Stimulated activated CD8-positive, alpha-beta memory T cell treated with anti-CD3 and anti-CD28 coated beads, Interleukin-2, amount 100 ng/mL, for 48 hours (primary cell): ENCODE data around the gene CEP44.
"Not testable (repeated sequence)": the region's sequence is repeated elsewhere in the genome, so short reads cannot be mapped to it uniquely, and the experiment has no call there.

Source experiments
- DNase-seq, 2 donors: peaks; one replicate each; pipeline ENCODE4 v3.0.0-alpha.2; 2020; ENCODE audit warnings: low read depth in 2 of 2

CEP44 gene

DNA sequence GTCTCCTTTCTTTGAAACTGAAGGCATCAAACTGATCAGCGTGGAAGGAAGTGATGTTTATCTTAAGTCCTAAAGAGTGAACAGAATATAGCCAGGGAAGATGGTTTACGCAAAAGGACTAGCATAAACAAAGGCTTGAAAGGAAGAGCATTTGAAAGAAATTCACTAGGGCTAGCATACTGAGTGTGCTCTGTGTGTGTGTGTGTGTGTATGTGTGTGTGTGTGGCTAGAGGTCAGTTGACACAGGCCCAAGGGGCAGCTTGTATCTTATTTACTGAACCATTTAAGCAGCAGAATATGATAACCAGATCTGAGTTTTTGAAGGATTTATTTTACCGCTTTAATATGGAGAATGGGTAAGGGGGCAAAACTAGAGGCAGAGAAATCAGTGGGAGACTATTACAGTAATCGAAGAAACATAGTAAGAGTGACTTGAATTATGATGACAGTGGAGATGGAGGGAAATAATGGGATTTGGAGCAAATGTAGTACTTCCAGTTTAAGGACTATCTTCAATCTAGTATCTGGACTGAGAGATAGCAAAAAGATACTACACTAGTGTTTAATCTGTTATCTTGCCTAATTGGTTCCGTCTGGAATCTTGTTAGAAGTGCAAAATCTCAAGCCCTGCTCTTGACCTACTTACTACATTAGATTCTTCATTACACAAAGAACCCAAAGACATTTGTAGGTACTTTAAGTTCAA, 36.9 kb downstream of the CEP44 start:
- no peak for DNase-seq

DNA sequence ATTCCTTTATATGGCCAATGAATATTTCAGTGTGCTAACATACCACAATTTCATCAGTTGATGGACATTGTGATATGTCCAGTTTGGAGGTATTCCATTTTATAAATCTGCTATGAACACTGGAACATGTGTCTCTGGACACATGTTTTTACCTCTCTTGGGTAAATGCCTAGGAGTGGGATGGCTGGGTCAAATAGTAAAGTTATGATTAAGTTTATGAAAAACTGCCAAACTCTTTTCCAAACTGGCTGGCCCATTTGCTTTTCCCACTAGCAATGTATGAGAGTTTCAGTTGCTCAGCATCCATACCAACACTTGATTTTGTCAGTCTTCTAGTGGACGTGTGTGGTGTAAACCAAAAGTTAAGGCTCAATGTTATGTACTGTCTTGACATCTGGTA, 40.5 kb downstream of the CEP44 start:
- no peak for DNase-seq

DNA sequence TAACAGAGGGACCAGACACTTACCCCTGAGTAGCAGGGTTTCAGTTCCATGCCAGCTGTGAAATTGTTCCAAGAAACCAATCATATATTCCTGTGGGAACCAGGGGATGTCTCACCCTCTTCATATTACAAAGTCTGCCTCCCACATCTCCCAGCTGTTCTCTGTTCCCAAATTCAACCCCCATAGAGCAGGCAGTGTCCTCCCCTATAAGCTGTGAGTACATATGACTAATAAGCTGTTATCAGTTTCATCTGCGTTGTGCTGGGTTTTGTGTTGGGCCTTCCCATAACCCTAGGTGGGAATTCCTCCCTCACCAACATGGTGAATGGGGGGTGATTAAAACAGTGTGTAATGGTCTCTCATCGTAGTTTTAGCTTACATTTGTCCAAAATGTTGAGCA, 41.0 kb downstream of the CEP44 start:
- no peak for DNase-seq

DNA sequence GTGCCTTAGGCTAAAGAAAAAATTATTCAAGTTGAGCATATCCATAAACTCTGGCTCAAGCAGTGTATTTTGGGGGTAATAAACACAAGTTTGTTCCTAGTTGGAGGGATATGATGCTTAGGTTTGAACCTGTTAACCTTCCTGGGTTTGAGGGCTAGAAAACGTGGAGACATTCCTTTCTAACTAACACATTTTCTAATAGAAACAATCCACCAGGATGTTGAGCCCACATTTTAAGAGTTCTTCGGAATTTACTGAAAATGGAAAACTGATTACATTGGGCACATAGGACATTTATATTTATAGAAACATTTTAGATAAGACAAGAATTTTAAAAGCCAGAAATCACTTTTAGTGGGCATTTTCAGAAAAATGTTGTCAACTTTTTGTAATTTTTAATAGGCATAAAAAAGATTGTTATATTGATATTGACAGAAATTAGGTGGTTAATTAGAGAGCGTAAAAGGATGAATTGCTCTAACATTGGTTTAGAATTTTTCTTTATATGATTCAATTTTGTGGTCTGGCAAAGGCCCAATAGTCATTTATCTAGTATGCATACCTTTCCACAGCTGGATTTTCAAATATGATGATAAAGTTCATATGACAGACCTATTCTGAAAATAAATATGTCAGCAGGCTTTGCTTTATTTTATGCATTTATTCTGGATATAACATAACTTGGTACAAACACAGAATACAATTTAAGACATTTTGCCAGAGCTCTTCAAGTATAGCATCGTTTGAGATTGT, 49.2 kb downstream of the CEP44 start:
- DNase-seq = no peak

DNA sequence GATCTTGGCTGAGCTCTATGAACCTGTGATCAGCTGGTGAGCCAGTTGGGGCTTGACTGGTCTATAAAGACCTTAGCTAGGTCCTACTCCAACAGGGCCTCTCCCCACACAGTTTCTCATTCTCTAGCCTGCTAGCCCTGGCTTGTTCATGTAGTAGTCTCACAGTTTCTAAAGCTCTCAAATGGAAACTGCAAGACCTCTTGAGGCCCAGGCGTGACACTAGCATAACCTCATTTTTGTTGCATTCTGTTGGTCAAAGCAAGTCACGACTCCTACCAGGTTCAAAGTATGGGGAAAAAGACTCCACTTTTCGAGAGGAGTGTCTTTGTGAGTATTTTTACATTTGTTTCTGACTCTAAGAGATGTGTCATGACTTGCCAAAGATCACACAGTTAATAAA, 50.9 kb downstream of the CEP44 start:
- DNase-seq = no peak

DNA sequence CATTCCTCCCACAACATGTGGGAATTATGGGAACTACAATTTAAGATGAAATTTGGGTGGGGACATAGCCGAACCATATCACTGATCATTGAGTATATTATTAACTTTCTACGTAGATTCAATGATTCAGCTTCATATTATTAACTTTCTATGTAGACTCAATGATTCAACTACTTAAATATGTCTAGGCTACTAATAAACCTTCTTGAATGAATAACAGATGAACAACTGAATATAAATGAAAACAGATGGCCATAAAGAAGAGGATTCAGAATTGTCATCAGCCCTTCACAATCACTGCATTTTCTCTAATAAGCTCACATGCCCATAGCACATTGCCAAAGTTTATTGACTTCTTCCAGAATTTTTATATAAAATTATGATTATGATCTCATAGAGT, 57.0 kb downstream of the CEP44 start:
- DNase-seq = no peak

DNA sequence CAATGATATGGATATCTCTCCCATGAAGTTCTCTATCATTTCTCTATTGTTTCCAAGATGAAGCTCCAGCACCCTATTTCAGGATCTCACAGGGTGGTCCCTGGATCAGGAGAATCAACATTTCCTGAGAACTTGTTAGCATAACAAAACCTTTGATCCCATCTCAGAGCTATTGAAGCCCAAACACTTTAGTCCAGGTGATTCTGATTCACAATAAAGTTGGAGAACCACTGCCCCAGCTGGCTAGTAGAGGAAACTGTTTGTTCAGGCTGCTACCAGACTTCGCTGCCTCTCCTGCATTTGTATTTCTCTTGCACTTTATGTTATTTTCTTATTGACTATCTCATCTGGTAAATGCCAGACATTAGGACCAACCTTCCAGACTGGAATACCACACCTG, 65.4 kb downstream of the CEP44 start:
- no peak for DNase-seq

DNA sequence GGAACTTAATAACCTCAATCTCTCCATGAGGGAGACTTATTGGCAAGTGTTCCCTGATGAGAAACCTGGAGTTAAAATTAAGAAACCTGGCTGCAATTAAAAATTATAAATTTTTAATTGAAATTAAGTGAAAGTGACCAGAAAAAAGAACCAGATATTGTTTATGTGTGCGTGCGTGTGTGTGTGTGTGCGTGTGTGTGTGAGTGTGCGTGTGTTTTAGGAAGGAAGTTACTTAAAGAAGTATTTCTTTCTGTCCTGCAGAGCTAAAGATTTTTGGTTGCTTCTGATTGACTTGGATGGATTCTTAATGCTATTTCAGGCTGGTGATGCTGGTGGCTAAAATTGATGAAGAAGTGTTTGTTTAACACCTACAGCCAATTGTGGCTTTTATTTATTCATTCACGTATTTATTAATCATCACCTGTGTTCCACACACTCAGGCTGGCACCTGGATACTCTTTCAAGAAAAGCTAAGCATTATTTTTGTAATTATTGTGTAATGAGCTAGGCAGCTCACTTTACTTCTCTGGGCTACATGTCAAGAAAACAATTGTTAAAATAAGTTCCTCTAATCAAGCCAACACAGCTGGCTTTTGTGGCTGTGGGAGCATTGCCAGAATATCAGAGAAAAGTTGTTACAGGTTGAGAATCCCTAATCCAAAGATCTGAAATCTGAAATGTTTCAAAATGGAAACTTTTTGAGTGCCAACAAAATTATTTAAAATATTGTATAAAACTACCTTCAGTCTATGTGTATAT, 68.5 kb downstream of the CEP44 start:
- no peak for DNase-seq

DNA sequence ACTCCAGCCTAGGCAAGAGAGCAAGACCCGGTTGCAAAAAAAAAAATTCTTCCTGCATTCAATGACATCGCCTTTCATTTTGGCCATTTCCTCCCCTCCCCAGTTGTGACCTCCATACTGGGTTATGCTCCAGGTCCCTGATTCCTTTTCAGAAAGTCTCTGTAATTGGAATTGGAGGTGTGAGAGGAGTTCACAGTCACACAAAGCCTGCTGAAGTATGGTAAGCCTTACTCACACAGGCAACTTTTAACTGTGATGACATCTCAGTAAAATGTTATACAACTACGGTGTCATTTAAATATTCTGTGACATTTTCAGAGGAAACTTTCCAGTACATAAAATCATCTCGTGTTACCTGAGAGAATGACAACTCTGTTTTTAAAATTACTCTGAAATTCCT, 73.6 kb downstream of the CEP44 start:
- DNase-seq = no peak

DNA sequence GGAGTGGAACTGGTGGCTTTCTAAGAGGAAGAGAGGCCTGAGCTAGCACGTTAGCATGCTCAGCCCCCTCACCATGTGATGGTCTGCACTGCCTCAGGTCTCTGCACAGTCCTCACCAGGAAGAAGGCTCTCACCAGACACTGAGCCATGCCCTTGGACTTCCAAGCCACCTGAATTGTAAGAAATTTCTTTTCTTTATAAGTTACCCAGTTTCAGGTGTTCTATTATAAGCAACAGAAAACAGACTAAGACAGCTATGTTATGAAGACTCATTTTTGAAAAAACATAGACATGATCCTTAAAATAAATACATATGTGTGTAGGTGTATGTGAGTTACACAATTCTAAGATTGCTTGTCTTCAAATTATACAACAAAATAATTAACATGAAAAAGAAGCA, 74.7 kb downstream of the CEP44 start:
- no peak for DNase-seq

DNA sequence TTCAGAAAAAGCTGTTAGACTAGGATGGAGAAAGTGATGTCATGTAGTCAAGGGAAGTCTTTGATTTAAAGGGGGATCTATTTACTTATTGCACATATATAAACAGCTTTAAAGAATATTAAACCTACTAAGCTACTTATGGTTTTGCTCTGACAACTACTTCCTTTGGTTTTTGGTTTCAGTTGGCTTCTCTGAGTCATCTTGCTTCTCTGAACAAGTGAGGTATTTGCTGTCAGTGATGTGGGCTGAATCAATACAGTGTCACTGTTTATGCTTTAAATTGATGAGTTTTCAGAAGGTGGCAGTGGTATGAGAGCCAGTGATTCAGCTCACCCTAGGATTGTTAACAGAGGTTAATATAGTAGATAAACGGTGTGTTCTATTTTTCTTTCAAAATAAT, 75.1 kb downstream of the CEP44 start:
- DNase-seq = no peak

DNA sequence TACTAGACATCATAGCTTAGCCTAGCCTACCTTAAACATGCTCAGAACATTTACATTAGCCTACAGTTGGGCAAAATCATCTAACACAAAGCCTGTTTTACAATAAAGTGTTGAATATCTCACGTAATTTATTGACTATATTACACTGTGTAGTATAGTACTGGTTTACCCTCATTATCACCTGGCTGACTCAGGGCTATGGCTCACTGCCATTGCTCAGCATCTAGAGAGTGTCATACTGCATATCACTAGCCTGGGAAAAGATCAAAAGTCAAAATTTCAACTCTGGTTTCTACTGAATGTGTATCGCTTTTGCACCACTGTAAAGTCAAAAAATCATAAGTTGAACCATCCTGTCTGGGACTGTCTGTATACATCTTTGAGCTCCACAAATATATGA, 78.6 kb downstream of the CEP44 start:
- DNase-seq = no peak

DNA sequence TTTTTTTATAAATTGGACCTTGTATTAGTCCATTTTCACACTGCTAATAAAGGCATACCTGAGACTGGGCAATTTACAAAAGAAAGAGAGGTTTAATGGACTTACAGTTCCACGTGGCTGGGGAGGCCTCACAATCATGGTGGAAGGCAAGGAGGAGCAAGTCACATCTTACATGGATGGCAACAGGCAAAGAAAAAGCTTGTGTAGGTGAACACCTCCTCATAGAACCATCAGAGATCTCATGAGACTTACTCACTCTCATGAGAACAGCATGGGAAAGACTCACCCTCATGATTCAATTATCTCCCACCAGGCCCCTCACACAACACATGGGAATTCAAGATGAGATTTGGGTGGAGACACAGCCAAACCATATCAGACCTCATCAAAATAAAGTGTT, 80.1 kb downstream of the CEP44 start:
- not testable (repeated sequence) for DNase-seq

DNA sequence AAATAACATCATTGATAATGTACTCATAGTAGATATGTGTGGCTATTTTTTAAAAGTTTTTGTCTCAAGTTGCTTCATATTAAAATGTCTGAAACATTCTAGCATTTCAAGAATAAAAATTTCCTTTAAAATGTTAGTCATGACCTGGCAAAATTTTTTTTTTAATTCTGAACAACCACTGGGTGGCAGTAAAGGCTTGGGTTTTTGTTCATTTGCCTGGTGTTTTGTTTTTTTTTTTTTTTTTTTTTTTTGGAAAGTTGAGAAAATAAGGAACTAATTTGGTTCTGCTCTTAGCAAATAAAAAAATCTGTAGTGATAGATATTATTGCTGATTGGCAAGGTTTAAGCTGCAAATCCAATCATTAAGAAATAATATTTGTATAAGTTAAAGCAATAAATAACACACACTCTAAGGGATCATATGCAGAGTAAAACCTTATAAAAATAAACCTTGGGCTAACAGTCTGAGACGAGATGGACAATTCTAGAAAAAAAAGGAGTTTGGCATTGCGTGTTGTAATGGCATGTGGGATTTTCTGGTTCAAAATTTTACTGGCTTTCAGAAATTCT, 81.4 kb downstream of the CEP44 start:
- no peak for DNase-seq

DNA sequence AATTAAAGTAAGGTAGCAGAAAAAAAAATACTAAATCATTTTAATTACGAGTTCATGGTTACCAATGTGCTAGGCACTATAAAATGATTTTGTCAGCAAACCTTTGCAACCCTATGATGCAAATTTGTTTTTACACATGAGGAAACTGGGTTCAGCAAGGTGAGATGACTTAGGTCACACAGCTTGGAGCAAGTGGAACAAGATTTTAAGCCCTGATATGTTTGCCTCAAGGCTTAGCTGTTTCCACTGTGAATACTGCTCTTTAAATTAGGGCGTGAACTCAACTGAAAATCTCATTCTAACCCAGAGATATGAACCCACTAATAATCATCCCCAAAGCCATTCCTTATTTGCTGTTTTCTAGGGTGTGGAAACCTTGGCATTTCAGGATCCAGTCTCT, 86.3 kb downstream of the CEP44 start:
- no peak for DNase-seq

DNA sequence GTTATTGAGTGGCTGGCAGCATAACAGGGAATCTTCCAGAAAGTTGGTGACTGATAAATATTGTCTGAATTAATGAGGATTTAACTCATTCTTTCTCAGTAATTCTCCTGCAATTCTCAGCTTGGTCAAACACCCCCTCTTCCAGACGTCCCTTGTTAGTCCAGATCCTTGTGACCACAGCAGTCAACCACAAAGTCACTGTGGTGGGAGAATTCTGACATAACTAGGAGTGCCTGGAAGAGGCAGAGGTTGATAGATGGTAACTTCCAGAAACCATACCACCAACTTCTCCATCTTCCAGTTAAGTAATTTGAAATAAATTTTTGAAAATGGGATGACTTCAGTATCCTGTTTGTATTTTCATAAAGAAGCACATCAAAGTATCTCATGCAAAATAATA, 90.1 kb downstream of the CEP44 start:
- DNase-seq = no peak

DNA sequence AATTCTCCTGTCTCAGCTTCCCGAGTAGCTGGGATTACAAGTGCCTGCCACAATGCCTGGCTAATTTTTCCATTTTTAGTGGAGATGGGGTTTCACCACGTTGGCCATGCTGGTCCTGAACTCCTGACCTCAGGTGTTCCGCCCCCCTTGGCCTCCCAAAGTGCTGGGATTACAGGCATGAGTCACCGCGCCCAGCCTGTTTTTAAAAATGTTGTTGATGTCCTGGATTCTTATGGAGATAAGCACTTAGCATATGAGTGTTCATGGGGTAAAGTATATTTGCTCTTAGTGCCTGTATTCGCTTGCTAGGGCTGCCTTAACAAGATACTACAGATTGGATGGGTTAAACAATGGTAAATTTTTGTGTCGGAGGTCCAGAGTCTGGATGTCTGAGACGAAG, 91.7 kb downstream of the CEP44 start:
- DNase-seq = no peak

DNA sequence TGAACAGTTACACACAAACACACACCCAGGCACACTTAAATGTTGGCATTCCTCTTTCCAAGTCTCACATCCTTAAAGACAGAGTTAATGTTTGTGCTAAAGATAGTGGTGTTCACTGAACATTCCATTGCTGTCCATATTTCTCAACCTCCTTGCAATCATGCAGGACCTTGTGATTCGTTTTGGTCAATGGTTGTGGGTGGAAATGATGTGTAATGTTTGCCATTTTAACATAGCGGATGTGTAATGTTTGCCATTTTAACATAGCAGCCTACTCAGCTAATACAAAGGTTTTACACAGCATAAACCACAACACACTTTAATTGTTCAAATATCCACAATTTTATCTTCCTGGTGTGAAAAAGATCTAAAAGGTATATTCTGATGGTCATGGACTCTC, 93.9 kb downstream of the CEP44 start:
- no peak for DNase-seq

DNA sequence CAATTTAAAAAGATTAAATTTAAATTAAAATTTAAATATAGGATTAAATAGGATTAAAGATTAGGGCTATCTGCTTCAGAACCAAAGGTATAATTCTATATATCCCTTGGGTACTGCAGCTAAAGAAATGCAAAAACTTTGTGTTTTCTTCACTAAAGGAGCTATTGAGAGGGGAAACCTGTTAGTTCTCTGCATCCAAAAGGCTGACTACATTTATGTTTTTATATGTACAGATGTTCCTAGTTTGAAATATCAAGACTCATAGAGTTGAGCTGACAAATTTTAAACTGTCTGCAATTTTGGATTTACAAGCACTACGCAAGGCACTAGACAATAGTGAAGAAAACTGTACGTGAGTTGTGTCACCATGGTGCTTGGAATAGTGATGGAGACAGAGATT, 95.2 kb downstream of the CEP44 start:
- no peak for DNase-seq

DNA sequence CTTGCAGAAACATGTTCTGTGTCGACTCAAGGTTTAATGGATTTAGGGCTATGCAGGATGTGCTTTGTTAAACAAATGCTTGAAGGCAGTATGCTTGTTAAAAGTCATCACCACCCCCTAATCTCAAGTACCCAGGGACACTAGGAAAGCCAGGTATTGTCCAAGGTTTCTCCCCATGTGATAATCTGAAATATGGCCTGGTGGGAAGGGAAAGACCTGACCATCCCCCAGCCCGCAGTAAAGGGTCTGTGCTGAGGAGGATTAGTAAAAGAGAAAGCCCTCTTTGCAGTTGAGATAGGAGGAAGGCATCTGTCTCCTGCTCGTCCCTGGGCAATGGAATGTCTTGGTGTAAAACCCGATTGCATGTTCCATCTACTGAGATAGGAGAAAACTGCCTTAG, 96.5 kb downstream of the CEP44 start:
- DNase-seq = not testable (repeated sequence)

DNA sequence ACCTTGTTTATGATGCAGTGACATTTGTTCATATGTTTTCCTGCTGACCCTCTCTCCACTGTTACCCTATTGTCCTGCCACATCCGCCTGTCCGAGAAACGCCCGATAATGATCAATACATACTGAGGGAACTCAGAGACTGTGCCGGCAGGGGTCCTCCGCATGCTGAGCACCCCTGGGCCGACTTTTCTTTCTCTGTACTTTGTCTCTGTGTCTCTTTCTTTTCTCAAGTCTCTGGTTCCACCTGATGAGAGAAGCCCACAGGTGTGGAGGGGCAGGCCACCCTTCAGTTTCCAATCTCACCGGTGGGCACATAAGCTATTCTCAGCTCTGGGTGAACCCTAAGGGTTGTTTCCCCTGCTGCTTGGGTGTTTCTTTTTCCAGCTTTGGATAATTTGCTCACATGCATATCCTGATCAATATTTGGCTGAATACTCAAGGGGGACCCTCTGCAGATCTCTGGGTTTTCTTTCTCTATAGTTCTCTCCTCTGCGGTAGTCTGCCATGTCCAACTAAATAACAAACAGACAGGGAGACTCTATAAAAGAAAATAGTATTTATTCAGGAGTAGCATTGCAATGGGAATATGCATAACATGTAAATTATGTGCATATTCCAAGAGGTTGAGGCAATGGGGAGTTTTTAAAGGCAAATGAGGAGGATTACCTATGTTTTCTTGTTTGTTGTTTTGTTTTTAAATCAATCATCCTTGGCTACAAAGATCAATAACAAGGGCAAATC, 97.2 kb downstream of the CEP44 start:
- no peak for DNase-seq

DNA sequence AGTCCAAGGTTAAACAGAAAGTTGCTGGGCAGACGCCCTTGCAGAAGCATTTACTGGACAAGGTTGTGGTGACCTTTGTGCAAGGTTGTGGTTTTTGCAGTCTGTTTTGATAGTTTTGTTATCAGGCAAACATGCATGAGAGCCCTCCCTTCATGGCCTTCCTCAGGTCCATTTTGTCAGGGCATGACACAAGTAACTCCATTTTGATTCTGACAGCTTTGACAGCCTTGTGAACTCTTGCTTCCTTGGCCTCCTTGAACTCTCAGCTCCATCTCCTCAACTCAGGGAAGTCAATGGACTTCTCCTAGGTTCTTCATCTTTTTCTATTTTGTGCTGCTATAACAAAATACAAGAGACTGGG, 97.7 kb downstream of the CEP44 start:
- no peak for DNase-seq
